Hepatocyte (in vitro differentiated cells): ENCODE measurements around the gene AMBRA1. TPM values are rescaled to one million over a fixed set of nuclear protein-coding genes. Genes with fewer than 3 reads are reported as not detected.

ENCODE experiments used
- DNase-seq: peaks from one replicate; pipeline ENCODE4 v3.0.0-alpha.2; 2016; ENCODE audit warnings: low spot score
- H2AFZ ChIP-seq: fragments of 200-600 bp; sonication (generic); 2 replicates; pipeline ENCODE4 v1.6.0; 2016; ENCODE audit warnings: antibody characterized with exemption, mild to moderate bottlenecking
- H3K27ac ChIP-seq: fragments of 200-600 bp; sonication (generic); 2 replicates; pipeline ENCODE4 v1.5.1; 2016; ENCODE audit warnings: mild to moderate bottlenecking
- H3K27me3 ChIP-seq: fragments of 200-600 bp; sonication (generic); 2 replicates; pipeline ENCODE4 v1.6.1; 2016
- H3K36me3 ChIP-seq: fragments of 200-600 bp; sonication (generic); replicated peaks from 2 replicates; pipeline ENCODE4 v1.5.1; 2016; ENCODE audit warnings: low read depth; ENCODE audit not compliant: insufficient read depth
- H3K4me1 ChIP-seq: fragments of 200-600 bp; sonication (generic); 2 replicates; pipeline ENCODE4 v1.5.1; 2016; ENCODE audit warnings: mild to moderate bottlenecking, moderate library complexity; ENCODE audit not compliant: insufficient read depth
- H3K4me2 ChIP-seq: fragments of 200-600 bp; sonication (generic); 2 replicates; pipeline ENCODE4 v1.6.0; 2016
- H3K4me3 ChIP-seq: fragments of 200-600 bp; sonication (generic); 2 replicates; pipeline ENCODE4 v1.5.1; 2016; ENCODE audit warnings: mild to moderate bottlenecking
- H3K79me2 ChIP-seq: fragments of 200-600 bp; sonication (generic); 2 replicates; pipeline ENCODE4 v1.6.0; 2017; ENCODE audit warnings: mild to moderate bottlenecking
- H3K9me2 ChIP-seq: fragments of 200-600 bp; sonication (generic); replicated peaks from 2 replicates; pipeline ENCODE4 v1.6.0; 2017; ENCODE audit warnings: mild to moderate bottlenecking; ENCODE audit not compliant: insufficient read depth
- H3K9me3 ChIP-seq: fragments of 200-600 bp; sonication (generic); 2 replicates; pipeline ENCODE4 v1.5.1; 2016; ENCODE audit warnings: low read depth, mild to moderate bottlenecking
- H4K20me1 ChIP-seq: fragments of 200-600 bp; sonication (generic); 2 replicates; pipeline ENCODE4 v1.6.0; 2016; ENCODE audit warnings: mild to moderate bottlenecking; ENCODE audit not compliant: insufficient read depth, poor library complexity, severe bottlenecking
- EZH2 ChIP-seq: fragments of 200-600 bp; sonication (generic); IDR thresholded peaks from 2 replicates; pipeline ENCODE4 v1.6.1; 2016; ENCODE audit warnings: antibody characterized with exemption, mild to moderate bottlenecking, borderline replicate concordance
- EZH2phosphoT487 ChIP-seq: fragments of 200-600 bp; sonication (generic); IDR thresholded peaks from one replicate; pipeline ENCODE4 v1.6.1; 2018; ENCODE audit warnings: antibody characterized with exemption, mild to moderate bottlenecking, low read depth, moderate library complexity; ENCODE audit not compliant: unreplicated experiment, severe bottlenecking
- WGBS: methylation state at CpG from one replicate; pipeline ENCODE4 v1.1.6; 2016; ENCODE audit warnings: low lambda C conversion rate; ENCODE audit errors: missing lambda C conversion rate; 5-methylcytosine and 5-hydroxymethylcytosine counted together
- polyA plus RNA-seq: library from polyadenylated mRNA; unstranded; fragments of >200 nt; fragmentation: Nextera tagmentation; extraction: Ambion mirVana; gene quantifications from 2 replicates; pipeline ENCODE4 v1.2.1, GENCODE V29; 2016
- total RNA-seq: library from RNA; depleted of rRNA; stranded (reverse); fragments of >200 nt; gene quantifications from 2 replicates; pipeline ENCODE4 v1.2.3, GENCODE V29; 2014
- TF ChIP-seq, protein P1 (sequence below): fragments of 200-600 bp; sonication (generic); IDR thresholded peaks from 2 replicates; pipeline ENCODE4 v1.5.1; 2016; ENCODE audit warnings: antibody characterized with exemption, mild to moderate bottlenecking; ENCODE audit not compliant: poor library complexity

Gene AMBRA1
- total and polyA plus RNA-seq, 2 experiments from 2014 or later = 7.2 to 31.2 TPM

DNA sequence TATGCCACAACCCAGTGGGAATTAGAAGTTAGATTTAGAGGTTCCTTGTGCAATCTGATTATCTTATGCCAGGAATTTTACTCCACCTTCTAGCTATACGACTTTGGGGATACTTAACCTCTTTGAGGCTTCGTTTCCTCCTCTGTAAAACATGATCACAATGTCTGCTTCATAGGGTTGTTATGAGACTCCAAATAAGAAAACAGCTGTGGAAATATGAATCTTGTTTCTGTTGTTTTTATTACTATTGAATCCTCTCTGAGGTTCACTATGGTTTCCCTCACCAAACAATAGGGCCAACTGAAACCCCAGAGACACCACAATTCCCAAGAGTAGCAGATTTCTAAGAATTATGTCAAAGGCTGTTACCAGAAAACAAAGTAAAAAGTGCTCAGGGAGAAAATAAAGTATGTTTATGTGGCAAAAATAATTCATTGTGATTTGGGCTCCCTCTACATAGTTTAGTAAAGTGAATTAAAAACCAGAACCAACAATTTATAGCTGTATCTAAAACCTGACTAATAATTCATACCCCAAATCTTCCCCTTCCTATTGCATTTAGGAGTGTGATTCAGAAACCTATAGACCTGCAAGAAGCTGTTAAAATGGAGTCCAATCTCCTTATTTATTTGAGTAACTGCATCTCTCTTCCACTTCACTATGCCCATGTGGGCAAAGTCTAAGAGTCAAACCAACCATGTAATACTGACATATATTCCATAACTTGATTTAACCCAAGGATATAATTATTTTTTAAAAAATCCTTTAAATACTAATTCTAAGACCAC, 38.4 kb downstream of the AMBRA1 start:
- no peaks in the 10 kb centered on the region for H3K9me2 ChIP-seq
- no peak for DNase-seq
- peak overlapping the region; percentile 78 for H3K27ac ChIP-seq
- peaks cover 35% of the 10 kb centered on the region for H4K20me1 ChIP-seq
- WGBS = 53% methylated on average over 2 of the region's 2 CpGs
- peaks cover 89% of the 10 kb centered on the region for H3K79me2 ChIP-seq
- no peak overlapping the region for H3K4me3 ChIP-seq
- TF ChIP-seq, protein P1, sequence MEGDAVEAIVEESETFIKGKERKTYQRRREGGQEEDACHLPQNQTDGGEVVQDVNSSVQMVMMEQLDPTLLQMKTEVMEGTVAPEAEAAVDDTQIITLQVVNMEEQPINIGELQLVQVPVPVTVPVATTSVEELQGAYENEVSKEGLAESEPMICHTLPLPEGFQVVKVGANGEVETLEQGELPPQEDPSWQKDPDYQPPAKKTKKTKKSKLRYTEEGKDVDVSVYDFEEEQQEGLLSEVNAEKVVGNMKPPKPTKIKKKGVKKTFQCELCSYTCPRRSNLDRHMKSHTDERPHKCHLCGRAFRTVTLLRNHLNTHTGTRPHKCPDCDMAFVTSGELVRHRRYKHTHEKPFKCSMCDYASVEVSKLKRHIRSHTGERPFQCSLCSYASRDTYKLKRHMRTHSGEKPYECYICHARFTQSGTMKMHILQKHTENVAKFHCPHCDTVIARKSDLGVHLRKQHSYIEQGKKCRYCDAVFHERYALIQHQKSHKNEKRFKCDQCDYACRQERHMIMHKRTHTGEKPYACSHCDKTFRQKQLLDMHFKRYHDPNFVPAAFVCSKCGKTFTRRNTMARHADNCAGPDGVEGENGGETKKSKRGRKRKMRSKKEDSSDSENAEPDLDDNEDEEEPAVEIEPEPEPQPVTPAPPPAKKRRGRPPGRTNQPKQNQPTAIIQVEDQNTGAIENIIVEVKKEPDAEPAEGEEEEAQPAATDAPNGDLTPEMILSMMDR = no peak
- TF ChIP-seq EZH2phosphoT487 = no peak
- no peak for TF ChIP-seq EZH2
- no peaks in the 10 kb centered on the region for H3K36me3 ChIP-seq
- peaks cover 24% of the 10 kb centered on the region for H3K4me1 ChIP-seq
- H3K9me3 ChIP-seq = no peaks in the 10 kb centered on the region
- H3K27me3 ChIP-seq = no peaks in the 10 kb centered on the region
- no peak overlapping the region for H2AFZ ChIP-seq
- H3K4me2 ChIP-seq = peak overlapping the region; percentile 61

GRCh38 chr11:46554213-46555147, 39.3 kb downstream of the AMBRA1 start:
- Histone ChIP-seq H3K9me2 (no peaks in the 10 kb centered on the region), H3K27me3 (no peaks in the 10 kb centered on the region), H3K9me3 (no peaks in the 10 kb centered on the region), H3K36me3 (no peaks in the 10 kb centered on the region), H3K4me3 (no peak overlapping the region), H3K79me2 (peaks cover 89% of the 10 kb centered on the region), H3K4me2 (peak overlapping the region; percentile 61), H4K20me1 (peaks cover 35% of the 10 kb centered on the region), H3K4me1 (peaks cover 24% of the 10 kb centered on the region), H3K27ac (peak overlapping the region; percentile 78), H2AFZ (no peak overlapping the region)
- TF ChIP-seq, protein P1 = no peak
- peak; percentile 33 for TF ChIP-seq EZH2phosphoT487
- DNase-seq = peak; percentile 68
- WGBS = 43% methylated on average over 5 of the region's 5 CpGs

DNA sequence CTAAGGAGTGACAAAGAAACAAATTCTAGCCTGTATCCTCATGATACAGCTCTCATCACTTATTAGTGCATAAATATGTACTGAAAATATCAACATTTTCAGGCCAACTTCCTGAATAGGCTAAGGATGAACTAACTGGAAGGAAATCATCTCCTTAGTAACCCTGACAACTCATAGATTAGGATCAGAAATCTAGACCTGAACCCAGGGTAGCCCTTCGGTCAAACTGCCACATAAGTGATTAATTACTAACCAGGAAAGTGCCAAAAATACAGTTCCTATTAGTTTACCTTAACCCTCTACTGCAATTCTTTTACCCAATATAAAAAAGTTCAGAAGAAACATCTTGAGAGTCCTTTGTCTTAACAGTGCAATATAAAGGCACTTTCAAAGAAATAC, 40.0 kb downstream of the AMBRA1 start:
- DNase-seq = peak; percentile 28

More for the DNA sequence above, 40.0 kb downstream of the AMBRA1 start:
- H3K4me2 ChIP-seq = peak overlapping the region; percentile 19
- 13% methylated on average over 1 of the region's 1 CpG for WGBS
- peaks cover 24% of the 10 kb centered on the region for H3K4me1 ChIP-seq
- H3K27me3 ChIP-seq = no peaks in the 10 kb centered on the region
- H3K79me2 ChIP-seq = peaks cover 89% of the 10 kb centered on the region
- no peaks in the 10 kb centered on the region for H3K9me2 ChIP-seq
- peak overlapping the region; percentile 74 for H3K27ac ChIP-seq
- H2AFZ ChIP-seq = no peak overlapping the region
- no peaks in the 10 kb centered on the region for H3K36me3 ChIP-seq
- H3K9me3 ChIP-seq = no peaks in the 10 kb centered on the region
- no peak overlapping the region for H3K4me3 ChIP-seq
- TF ChIP-seq, protein P1 = no peak
- TF ChIP-seq EZH2 (no peak), EZH2phosphoT487 (no peak)
- H4K20me1 ChIP-seq = peaks cover 37% of the 10 kb centered on the region
